Psoas muscle (tissue), 8 donors: Measurements from ENCODE around the gene CABP2. TPM values are rescaled to one million over a fixed set of nuclear protein-coding genes. Genes with fewer than 3 reads are reported as not detected.

Experiments used
- ATAC-seq, 4 donors: fragments of 200-7000 bp; cut with Tn5 transposase; one replicate each; pipeline ENCODE4 v1.9.1; 2020; ENCODE audit warnings: moderate library complexity in 3 of 4, mild to moderate bottlenecking in 2 of 4
- DNase-seq, 2 donors: peaks; one replicate each; pipeline ENCODE4 v3.0.0-alpha.2; 2020
- H3K27ac ChIP-seq: fragments of 200-600 bp; one replicate; pipeline ENCODE4 v1.8.0; 2022
- H3K27me3 ChIP-seq, 3 donors: fragments of 200-600 bp in 1 of 3; one replicate each; pipeline versions ENCODE4 v1.6.1 to v1.8.0; 2013 to 2022; ENCODE audit warnings: low read length in 2 of 3, mild to moderate bottlenecking in 2 of 3, moderate library complexity in 1 of 3; ENCODE audit not compliant: insufficient read depth in 3 of 3
- H3K36me3 ChIP-seq, 2 donors: fragments of 200-600 bp in 1 of 2; one replicate each; pipeline versions ENCODE4 v1.6.1 to v1.8.0; 2013 to 2022; ENCODE audit warnings: low read depth in 1 of 2, mild to moderate bottlenecking in 1 of 2, moderate library complexity in 1 of 2; ENCODE audit not compliant: insufficient read depth in 1 of 2
- H3K4me1 ChIP-seq: fragments of 200-600 bp; one replicate; pipeline ENCODE4 v1.8.0; 2022
- H3K4me3 ChIP-seq: fragments of 200-600 bp; one replicate; pipeline ENCODE4 v1.8.0; 2022; ENCODE audit warnings: mild to moderate bottlenecking
- H3K9me3 ChIP-seq: fragments of 200-600 bp; one replicate; pipeline ENCODE4 v1.8.0; 2022
- WGBS, 3 donors: extraction: QIAGEN DNeasy Blood & Tissue Kit; methylation state at CpG; one replicate each; pipeline versions ENCODE4 v1.1.6 to v1.1.7; 2013; 5-methylcytosine and 5-hydroxymethylcytosine counted together
- intact Hi-C, 2 donors: fragments of 100-400 bp; cut with DNase I; formaldehyde crosslinking; loops; one replicate each; pipeline versions ENCODE4 v1.11.0 to v1.14.2; 2022
- long read RNA-seq, 2 donors: library from polyadenylated mRNA; unstranded; transcript quantifications; one replicate each; pipeline ENCODE4 v2.0.0, GENCODE V29; 2021
- polyA plus RNA-seq, 3 donors: library from polyadenylated mRNA; stranded (reverse); fragments of 200-250 nt; gene quantifications; one replicate each; pipeline ENCODE4 v1.2.3, GENCODE V29; 2013
- total RNA-seq, 4 donors: library from RNA; stranded (reverse); fragmentation: NEBNext Ultra II Directional in 2 of 4; extraction: Animal tissue kit (Norgen Biotek cat#: 25700) in 2 of 4; gene quantifications; one replicate each; pipeline versions ENCODE4 v1.2.1 to v1.2.4, GENCODE V29; 2021 to 2023
- TF ChIP-seq, protein P1 (sequence below): fragments of 200-600 bp; IDR thresholded peaks from one replicate; pipeline ENCODE4 v1.8.0; 2022; ENCODE audit warnings: antibody characterized with exemption
- donor health status: healthy with polysubstance abuse.
- donor health status: DM: no; HTN: no; CAD: no; lungs with moderate emphysema.
- donor health status: Bipolar disorder and iron deficiency.
- donor health status: healthy.
- donor health status: DM: yes; HTN: yes; CAD: no.
- donor health status: DM: no; HTN: no; CAD: no.
- donor health status: DM: no; HTN: no; CAD: no.
- donor health status: DM: yes; HTN: yes; CAD: no.

Gene CABP2
- total RNA-seq = not detected
- polyA plus RNA-seq = not detected
- long read RNA-seq, donor 1 = 0 reads
- long read RNA-seq, donor 2 = 0 reads

DNA sequence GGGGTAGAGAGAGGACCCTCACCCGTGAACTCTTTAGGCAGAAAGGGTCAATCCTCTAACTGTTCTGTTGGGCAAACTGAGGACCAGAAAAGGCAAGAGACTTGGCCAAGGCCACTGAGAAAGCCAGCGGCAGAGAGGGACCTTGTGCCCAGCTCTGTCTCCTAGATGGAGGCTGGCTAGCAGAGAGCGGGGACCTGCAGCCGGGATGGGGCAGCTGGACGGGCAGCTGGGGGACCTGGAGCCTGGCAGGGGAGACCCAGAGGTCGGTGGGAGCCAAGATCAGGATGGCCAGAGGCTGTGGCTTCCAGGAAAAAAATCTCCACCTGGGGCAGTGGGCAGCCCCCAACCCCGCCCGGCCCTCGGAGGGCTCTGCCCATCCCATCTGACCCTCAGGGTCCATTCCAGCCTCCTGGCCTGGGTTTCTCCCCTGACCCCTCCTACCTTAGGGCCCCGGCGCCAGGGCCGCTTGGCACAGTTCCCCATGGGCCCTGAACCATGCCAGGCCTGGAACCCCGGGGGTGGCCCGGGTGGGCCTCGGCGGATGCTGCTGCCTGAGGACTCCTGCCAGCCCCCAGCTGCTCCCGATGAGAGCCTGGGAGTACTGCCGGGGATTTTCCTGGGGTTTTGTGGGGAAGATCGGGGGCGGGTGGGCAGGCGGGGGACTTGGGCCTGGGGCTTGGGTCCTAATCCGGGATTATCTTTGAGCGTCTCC lies at the start of gene CABP2:
Gene CABP2, minus strand, starts transcription at position 603 of the 712 bp plus-strand sequence. Its CDS starts 120 bp downstream, at position 483.
- 35 to 52% (median 35%) methylated on average over 23 of the region's 23 CpGs for WGBS, 3 donors
- intact Hi-C loops = no loop called here
- no peaks in the 10 kb centered on the region for H3K4me1 ChIP-seq
- peaks cover 0 to 11% (median 9%) of the 10 kb centered on the region in 3 donors for H3K27me3 ChIP-seq
- H3K9me3 ChIP-seq = no peaks in the 10 kb centered on the region
- ATAC-seq (no peak), DNase-seq (no peak)
- H3K36me3 ChIP-seq = no peaks in the 10 kb centered on the region
- no peak within 1 kb of the TSS for H3K4me3 ChIP-seq
- TF ChIP-seq, protein P1, sequence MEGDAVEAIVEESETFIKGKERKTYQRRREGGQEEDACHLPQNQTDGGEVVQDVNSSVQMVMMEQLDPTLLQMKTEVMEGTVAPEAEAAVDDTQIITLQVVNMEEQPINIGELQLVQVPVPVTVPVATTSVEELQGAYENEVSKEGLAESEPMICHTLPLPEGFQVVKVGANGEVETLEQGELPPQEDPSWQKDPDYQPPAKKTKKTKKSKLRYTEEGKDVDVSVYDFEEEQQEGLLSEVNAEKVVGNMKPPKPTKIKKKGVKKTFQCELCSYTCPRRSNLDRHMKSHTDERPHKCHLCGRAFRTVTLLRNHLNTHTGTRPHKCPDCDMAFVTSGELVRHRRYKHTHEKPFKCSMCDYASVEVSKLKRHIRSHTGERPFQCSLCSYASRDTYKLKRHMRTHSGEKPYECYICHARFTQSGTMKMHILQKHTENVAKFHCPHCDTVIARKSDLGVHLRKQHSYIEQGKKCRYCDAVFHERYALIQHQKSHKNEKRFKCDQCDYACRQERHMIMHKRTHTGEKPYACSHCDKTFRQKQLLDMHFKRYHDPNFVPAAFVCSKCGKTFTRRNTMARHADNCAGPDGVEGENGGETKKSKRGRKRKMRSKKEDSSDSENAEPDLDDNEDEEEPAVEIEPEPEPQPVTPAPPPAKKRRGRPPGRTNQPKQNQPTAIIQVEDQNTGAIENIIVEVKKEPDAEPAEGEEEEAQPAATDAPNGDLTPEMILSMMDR = no peak
- no peak within 1 kb of the TSS for H3K27ac ChIP-seq

DNA sequence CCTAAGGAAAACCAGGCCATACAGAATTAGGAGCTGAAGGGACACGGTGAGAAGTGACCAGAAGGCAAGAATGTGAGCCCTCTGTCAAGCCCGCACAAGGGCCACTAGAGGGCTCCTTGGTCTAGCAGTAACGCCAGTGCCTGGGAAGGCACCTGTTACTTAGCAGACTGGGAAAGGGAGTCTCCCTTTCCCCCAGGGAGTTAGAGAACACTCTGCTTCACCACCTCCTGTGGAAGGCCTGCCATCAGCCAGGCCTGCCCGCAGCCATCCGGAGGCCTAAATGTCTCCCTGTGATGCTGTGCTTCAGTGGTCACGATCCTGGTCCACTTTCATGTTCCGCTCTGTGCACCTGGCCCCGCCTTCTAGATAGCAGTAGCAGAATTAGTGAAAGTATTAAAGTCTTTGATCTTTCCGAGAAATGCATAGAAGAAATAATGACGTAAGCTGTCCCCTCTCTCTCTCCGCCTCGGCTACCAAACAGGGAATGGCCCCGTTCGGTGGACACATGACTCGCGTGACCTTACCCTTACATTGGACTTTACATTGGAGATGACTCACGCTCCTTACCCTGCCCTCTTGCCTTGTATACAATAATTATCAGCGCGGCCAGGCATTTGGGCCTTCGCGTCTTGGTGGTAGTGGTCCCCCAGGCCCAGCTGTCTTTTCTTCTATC lies 49.6 kb upstream of the CABP2 start:
- peak; percentile 69 to 88 (median 77) for ATAC-seq
- peak; percentile 49 to 73 for DNase-seq
- 59 to 64% (median 63%) methylated on average over 21 of the region's 21 CpGs for WGBS, 3 donors
- Histone ChIP-seq H3K4me1 (no peaks in the 10 kb centered on the region), H3K27ac (no peak overlapping the region), H3K4me3 (no peak overlapping the region), H3K27me3 (peaks cover 0 to 8% (median 0%) of the 10 kb centered on the region in 3 donors), H3K36me3 (no peaks in the 10 kb centered on the region), H3K9me3 (no peaks in the 10 kb centered on the region)
- TF ChIP-seq, protein P1 = peak; percentile 89
- intact Hi-C loops = loop anchor here (5.0 kb wide), 2 partner anchors 34 to 84 kb away; partner anchors contain the start of gene NDUFV1 (in 1 of the 2)

DNA sequence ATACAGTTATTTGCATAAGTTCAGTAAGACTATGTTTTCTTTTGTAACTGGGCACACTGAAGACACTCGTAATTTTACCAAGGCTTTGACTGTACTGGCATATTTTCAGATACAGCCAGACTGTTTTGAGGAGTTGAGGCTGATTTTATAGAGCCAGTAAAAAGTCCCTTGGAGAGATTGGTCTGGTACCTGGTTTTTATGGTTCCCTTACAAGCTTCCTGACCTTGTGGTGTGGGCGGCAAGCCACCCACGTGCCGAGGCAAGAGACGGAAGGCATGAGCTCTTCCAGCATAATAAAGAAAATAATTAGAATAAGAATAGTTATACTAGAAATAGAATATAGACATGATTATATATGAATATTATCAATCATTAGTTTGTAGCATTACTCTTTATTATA lies 49.1 kb upstream of the CABP2 start:
- peaks cover 0 to 8% (median 0%) of the 10 kb centered on the region in 3 donors for H3K27me3 ChIP-seq
- TF ChIP-seq, protein P1 = no peak
- H3K27ac ChIP-seq = no peak overlapping the region
- DNase-seq = no peak
- H3K4me3 ChIP-seq = no peak overlapping the region
- WGBS, 3 donors = 21 to 26% (median 22%) methylated on average over 5 of the region's 5 CpGs
- intact Hi-C loops = loop anchor here (5.0 kb wide), 2 partner anchors 35 to 85 kb away; partner anchors contain the start of gene NDUFV1 (in 1 of the 2)
- H3K9me3 ChIP-seq = no peaks in the 10 kb centered on the region
- no peaks in the 10 kb centered on the region for H3K4me1 ChIP-seq
- ATAC-seq = no peak
- no peaks in the 10 kb centered on the region for H3K36me3 ChIP-seq

DNA sequence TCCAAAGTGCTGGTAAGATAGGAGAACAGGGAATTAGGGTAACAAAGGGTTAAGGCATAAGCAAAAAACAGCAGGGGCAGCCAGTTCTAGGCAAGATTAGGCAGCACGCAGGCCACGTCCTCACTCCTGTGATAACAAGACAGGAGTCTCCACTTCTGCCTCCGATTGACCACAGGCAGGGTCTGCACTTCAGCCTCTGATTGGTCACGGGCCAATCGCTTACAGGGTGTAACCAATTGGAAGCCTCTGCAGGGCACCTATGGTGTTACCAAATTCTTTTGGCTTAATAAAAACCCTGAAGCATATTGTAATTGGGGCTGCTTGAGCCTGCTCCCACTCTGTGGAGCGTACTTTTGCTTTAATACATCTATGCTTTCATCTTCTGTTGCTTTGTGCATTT lies 48.2 kb upstream of the CABP2 start:
- no peak overlapping the region for H3K27ac ChIP-seq
- ATAC-seq = no peak
- DNase-seq = no peak
- no peaks in the 10 kb centered on the region for H3K4me1 ChIP-seq
- no peak overlapping the region for H3K4me3 ChIP-seq
- intact Hi-C loops = loop anchor here (5.0 kb wide), 2 partner anchors 36 to 86 kb away; partner anchors contain the start of gene NDUFV1 (in 1 of the 2)
- 54 to 64% (median 58%) methylated on average over 6 of the region's 6 CpGs for WGBS, 3 donors
- TF ChIP-seq, protein P1 = no peak
- H3K36me3 ChIP-seq = no peaks in the 10 kb centered on the region
- no peaks in the 10 kb centered on the region for H3K27me3 ChIP-seq
- no peaks in the 10 kb centered on the region for H3K9me3 ChIP-seq
